NOMO-1 treated with DMSO at 0.1 percent for 48 hours (cell line): ENCODE measurements around the gene SOX6.
"Not testable (repeated sequence)": the region's sequence is repeated elsewhere in the genome, so short reads cannot be mapped to it uniquely, and the experiment has no call there.

Source experiments
- DNase-seq: peaks from one replicate; lab custom pipeline; 2025; ENCODE audit not compliant: unreplicated experiment; lab: John Stamatoyannopoulos, UW

The SOX6 gene

GRCh38 chr11:15938121-15938611 is 418.2 kb downstream of the SOX6 start:
- no peak for DNase-seq

DNA sequence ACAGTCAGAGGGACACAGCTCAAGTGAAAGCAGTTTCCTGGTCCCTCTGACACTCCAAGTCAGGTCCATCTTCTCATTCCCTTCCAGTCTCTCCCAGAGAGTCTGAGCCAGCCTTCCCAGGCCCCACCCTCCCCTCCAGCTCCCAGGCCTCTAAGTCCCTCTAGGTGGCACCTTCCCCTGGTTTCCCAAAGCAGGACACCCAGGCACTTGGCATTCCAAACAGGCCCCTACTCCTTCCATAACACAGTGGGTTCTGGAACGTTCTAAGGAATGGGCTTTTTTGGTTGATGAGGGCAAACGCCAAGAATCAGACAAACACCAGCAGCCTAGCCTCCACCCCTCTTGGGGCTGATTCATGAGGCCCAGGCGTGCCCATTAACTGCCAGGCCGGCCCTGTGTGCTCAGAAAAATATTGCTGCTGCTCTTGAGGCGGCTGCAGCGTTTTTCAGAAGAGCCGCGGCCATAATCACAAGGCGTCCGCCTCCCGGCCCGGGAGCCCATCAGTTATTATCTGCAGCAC is 418.7 kb downstream of the SOX6 start:
- no peak for DNase-seq

DNA sequence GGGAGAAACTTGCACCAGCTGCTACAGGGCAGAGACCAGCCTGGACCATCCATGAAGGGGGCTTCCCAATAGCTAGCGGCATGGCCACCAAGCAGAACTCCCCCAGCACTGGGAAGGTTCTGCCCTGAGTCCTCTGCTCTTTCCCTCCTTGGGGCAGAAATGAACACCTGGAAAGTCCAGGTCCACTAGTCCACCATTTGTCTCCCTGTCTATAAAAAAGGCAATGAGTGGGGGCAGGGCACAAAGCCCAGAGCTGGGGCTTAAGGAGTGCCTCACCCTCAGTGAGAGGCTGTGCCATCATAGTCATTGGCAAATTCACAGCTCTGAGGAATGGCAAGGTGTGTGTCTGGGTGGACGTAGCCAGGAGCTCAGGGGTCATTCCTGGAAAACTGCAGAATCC is 420.3 kb downstream of the SOX6 start:
- DNase-seq: no peak

DNA sequence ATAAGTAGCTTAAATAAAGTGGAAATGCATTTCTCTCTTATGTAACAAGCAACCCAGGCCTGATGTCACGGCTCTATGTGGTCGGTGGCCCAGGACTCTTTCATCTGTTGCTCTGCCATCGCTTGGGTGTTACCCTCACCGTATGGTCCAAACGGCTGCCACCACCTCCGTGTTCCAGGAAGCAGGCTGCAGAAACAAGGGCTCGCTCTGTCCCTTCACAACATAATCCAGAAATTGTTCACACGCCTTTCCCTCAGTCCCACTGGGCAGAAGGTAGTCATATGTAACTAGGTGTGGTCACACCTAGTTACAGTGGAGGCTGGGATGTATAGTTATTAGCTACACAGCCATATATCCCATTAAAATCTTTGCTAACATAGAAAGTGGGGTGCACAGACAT is 421.0 kb downstream of the SOX6 start:
- DNase-seq: no peak

DNA sequence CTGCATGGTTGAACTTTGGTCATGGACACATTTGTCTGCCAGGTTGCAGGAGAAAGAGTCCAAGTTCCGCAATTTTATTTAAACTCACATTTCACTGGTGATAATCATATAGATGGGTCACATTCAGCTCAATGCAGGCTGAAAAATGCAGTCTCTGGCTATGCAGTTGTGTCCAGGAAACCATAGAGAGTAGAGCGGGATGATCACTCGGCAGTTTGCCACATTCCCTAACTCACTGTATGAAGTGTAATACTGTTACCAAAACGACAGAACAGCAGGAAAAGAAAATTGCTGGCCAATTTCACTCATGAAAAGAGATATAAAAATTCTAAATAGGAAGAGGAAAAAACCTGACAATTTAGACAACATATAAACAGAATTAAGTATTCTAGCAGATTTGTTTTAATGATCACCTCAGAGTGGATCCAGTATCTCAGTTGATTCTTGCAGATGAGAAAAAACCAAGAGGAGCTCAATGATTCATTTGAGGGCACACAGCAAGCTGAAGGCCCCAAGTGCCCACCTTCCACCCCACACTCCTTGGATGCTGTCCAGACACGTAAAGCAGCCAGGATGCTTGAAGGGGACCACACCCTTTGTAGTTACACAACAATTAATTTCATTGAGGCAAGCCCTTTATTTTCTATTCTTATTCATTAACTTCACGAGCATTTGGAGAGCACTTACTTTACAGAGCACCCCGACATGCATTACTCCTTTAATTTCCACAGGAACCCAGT is 422.3 kb downstream of the SOX6 start:
- DNase-seq: no peak

DNA sequence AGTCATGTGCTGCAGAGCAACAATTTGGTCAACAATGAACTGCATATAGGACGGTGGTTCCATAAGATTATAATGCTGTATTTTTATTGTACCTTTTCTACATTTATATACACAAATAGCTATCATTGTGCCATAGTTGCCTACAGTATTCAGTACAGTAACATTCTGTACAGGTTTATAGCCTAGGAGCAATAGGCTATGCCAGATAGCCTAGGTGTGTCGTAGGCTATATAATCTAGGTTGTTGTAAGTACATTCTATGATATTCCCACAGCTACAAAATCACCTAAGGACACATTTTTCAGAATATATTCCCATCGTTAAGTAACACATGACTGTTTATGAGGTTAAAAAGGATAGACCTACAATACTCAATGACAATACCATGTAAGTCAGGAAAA is 423.9 kb downstream of the SOX6 start:
- no peak for DNase-seq

DNA sequence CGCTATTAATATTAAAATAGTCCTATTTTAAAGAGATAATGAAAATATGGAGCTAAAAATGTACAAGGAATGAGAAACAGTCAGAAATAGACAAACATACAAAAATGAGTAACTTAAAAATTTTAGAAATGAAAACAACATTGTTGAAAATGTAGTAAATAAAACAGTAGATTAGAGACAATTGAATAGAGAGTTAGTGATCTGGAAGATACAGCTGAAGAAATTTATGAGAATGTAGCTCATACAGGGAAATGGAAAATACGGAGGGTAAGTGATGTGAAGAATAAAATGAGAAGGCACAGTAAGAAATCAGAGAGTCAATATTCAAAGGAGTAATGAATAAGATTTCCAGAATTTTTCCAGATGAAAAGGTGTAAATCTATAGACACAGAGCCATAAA is 424.8 kb downstream of the SOX6 start:
- no peak for DNase-seq

GRCh38 chr11:15930442-15931025 is 425.8 kb downstream of the SOX6 start:
- DNase-seq: no peak

GRCh38 chr11:15929371-15929901 is 426.9 kb downstream of the SOX6 start:
- DNase-seq: no peak

GRCh38 chr11:15927864-15928217 is 428.5 kb downstream of the SOX6 start:
- DNase-seq: no peak

- no peak for DNase-seq
These were observed 429.0 kb downstream of the SOX6 start for GRCh38 chr11:15927196-15927863.

DNA sequence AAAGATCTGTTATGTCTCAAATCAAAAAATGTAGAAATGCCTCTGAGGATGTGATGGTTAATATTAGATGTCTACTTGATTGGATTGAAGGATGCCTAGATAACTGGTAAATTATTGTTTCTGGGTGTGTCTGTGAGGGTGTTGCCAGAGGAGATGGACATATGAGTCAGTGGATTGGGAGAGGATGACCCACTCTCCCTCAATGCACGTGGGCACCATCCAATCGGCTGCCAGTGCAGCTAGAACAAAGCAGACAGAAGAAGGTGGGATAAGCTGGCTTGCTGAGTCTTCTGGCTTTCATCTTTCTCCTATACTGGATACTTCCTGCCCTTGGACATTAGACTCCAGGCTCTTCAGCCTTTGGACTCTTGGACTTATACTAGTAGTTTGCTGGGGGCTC is 430.3 kb downstream of the SOX6 start:
- DNase-seq: no peak

DNA sequence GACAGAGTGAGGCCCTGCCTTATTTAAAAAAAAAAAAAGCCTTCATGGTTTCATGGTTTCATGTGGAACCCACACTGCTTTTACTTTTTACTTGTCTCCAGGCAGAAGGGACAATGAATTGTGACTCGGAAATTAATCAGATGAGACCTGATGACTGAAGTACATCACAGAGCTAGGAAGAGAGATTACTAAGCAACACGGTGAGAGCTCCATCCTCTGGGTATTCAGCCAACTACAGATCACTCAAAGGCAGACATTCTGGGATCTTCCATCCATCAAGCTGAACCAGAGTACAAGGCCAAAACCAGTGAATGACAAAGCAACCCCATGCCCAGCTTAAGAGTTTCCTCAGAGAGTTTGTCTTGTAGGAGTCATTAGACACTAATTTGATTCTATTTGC is 433.2 kb downstream of the SOX6 start:
- DNase-seq: no peak

GRCh38 chr11:15922745-15923144 is 433.6 kb downstream of the SOX6 start:
- DNase-seq: not testable (repeated sequence)

- DNase-seq: no peak
These were observed 435.3 kb downstream of the SOX6 start for GRCh38 chr11:15920856-15921629.

DNA sequence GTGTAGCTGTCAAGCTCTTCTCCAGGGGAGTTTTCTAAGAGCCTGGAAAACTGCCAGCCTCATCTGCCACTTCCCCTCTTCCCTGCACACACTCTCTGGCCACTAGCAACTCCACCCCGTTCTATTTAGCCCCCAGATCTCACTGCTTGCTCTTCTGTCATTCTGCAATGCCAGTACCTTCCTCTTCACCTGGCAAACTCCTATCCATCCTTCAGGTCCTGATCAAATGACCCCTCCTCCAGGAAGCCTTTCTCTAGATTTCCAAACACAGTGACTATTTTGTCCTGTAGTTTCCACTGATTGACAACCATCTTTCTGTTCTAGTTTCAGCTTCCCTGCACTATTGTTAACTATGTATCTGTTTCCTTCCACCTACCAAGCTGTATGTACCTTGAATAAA is 437.7 kb downstream of the SOX6 start:
- no peak for DNase-seq

DNA sequence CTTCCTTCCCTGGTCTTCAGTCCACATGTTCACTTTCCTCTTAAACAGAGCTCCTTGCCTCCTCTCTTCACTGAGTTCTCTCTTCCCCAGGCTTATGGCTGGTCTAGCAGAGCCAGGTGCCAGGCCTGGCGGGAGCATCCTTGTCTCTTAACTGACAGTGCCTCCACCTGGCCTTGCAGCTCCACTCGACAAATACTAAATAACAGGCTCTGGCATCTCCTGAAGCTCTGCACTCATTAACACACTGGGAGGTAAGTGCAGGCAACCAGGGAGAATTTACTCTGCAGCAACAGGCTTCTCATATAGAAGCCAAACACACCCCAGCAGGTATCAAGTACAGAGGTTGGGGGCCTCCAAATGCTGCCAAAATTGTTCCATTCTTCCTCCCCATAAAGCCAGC is 438.1 kb downstream of the SOX6 start:
- DNase-seq: no peak
